ENCODE results near the gene SPINK7.
"Not testable (repeated sequence)": the region's sequence is repeated elsewhere in the genome, so short reads cannot be mapped to it uniquely, and the experiment has no call there.

Gene SPINK7

DNA sequence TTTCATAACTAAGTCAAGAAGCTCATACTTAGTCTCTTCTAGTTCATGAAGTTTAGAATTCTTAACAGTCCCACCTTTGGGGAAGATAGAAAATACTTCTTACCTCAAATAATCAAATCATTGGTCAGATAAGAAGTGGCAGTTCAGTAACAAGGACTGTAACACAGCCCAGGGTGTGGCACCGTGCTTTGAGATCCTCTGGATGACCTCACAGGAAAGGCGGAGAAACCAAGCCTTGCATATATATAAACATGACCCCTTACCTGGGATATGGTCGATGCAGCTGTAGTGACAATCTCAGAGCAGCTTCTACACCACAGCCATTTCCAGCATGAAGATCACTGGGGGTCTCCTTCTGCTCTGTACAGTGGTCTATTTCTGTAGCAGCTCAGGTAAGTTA lies at the start of gene SPINK7:
TSS of gene SPINK7 (plus strand) at position 271 of the 400 bp plus-strand sequence. CDS start at position 332, 61 bp downstream.
- DNase-seq: no peak

- no peak for DNase-seq
Measured at GRCh38 chr5:148267962-148268361, 44.3 kb upstream of the SPINK7 start.

GRCh38 chr5:148268566-148268965 lies 43.7 kb upstream of the SPINK7 start, which contains the start of gene SPINK13:
TSS of gene SPINK13 (plus strand) at chr5:148268794. CDS start at chr5:148270073, 1,279 bp downstream.
- DNase-seq: no peak

GRCh38 chr5:148275129-148275528 lies 37.1 kb upstream of the SPINK7 start:
- DNase-seq: not testable (repeated sequence)

DNA sequence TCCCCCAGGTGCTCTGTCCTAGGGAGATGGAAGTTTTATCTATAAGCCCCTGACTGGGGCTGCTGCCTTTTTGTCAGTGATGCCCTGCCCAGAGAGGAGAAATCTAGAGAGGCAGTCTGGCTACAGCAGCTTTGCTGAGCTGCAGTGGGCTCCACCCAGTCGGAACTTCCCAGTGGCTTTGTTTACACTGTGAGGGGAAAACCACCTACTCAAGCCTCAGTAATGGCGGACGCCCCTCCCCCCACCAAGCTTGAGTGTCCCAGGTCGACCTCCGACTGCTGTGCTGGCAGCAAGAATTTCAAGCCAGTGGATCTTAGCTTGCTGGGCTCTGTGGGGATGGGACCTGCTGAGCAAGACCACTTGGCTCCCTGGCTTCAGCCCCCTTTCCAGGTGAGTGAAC lies 31.3 kb upstream of the SPINK7 start:
- not testable (repeated sequence) for DNase-seq

DNA sequence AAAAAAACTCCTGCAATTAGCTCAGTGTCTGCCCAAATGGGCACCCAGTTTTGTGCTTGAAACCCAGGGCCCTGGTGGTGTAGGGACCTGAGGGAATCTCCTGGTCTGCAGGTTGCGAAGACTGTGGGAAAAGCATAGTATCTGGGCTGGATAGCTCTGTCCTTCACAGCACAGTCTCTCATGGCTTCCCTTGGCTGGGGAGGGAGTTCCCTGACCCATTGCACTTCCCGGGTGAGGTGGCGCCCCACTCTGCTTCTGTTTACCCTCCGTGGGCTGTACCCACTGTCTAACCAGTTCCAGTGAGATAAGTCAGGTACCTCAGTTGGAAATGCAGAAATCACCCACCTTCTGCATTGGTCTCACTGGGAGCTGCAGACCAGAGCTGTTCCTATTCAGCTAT lies 30.9 kb upstream of the SPINK7 start:
- DNase-seq: not testable (repeated sequence)

GRCh38 chr5:148290271-148291195 lies 21.7 kb upstream of the SPINK7 start:
- DNase-seq: peak; percentile 9

- DNase-seq: peak; percentile 18
Measured at GRCh38 chr5:148297731-148298130, 14.5 kb upstream of the SPINK7 start.

- no peak for DNase-seq
Measured at GRCh38 chr5:148306446-148306845, 5.8 kb upstream of the SPINK7 start.

DNA sequence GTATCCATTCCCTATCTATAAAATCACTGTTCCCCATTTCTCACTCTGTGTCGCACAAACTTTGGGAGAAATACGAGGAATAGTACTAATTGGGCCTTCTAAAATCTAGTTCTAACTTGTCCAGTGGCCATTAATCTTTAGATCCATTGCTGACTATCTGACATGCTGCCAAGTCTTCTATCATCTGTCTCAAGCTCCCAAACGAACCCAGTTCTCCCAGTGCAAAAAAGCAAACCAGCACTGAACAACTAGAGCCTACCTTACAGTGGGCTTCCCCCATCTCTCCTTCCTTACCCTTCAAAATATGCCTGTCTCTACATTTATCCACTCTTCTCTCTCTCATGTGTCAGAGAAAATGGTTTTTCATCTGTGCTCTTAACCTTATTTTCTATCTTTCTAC lies 3.2 kb upstream of the SPINK7 start:
- no peak for DNase-seq

DNA sequence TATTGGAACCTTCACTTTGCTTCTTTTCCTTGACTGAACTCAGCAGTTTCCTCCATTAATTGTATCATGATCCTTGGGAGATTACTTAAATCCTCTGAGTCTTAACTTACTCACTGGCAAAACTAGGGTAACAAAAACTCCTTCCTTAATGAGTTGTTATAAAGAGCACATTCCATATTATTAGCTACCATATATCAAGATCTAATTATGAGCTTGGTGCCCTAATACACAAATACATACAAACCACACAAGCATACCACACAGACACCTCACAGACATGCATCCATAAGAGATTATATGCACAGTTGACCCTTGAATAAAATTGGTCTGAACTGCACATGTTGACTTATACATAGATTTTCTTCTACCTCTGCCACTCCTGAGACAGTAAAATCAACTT lies 2.5 kb upstream of the SPINK7 start:
- DNase-seq: no peak

DNA sequence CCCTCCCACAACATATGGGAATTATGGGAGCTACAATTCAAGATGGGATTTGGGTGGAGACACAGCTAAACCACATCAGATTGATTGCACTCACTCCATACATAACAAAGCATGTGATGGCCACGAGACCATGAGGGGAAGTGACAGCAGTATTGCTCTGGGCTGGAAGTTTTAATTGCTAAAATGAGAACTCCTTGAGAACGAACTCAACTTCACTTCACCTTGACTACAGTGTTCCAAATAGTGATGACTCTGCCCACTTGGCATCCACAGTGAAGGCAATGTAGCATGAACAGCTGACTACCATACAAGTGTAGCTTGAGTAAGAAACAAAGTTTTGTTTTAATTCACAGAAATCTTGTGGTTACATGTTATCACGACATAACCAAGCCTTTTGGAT lies 739 bp upstream of the SPINK7 start:
- DNase-seq: peak; percentile 39

- DNase-seq: no peak
Measured at GRCh38 chr5:148314187-148314586, 2.0 kb downstream of the SPINK7 start.

GRCh38 chr5:148314731-148315130 lies 2.5 kb downstream of the SPINK7 start:
- DNase-seq: no peak

GRCh38 chr5:148320011-148320963 lies 8.1 kb downstream of the SPINK7 start:
- not testable (repeated sequence) for DNase-seq

GRCh38 chr5:148333262-148333849 lies 21.1 kb downstream of the SPINK7 start:
- DNase-seq: no peak

DNA sequence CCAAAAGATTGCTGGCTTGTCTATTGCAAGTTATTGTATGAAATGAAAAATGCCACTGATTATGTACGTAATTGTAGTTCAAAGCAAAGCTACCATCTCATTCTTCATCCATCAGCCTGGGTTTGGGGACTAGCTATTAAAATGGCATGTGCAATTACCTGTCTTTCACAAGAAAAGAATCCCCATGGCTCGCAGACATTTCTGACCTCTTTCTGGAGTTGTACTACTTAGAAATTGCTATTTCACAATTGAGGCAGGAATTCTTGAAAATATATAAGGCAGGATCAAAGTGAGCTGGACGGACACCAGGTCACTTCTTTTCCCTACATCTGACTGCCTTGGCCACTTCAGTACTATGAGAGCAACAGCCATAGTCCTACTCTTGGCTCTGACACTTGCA lies 23.0 kb downstream of the SPINK7 start, which contains the start of gene SPINK9:
TSS of gene SPINK9 (plus strand) at position 301 of the 400 bp plus-strand sequence. CDS start at position 356, 55 bp downstream.
- no peak for DNase-seq

DNA sequence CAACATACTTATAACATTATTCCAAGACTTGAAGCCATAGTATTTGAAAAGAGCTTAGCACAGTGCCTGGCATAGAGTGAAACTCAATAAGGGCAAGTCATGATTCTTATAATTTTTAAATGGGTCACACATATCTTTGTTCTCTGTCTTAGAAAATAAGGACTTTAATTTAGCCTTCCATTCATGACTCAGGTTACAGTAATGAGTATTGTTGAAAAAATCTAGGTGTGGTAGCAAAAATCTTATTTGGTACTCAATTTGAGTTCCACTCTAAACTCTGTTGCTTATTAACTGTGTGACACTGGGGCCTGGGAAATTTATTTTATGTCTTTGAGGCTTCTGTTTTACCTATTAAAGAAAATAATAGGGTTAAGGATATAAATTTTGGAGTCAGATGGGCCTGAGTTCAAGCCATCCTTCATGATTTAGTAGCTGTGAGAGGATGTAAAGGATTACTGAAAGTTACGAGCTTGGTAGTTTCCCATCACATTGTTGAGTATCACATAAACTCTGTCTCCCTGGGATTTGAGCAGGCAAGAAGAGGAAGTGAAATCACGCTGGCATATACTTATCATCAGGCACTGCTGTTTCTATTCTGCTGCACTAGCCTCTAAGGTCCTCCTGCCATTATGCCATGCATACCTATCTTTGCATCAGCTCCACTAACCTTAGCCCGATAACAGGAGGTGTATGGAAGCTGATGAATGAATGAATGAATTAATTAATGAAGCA lies 24.6 kb downstream of the SPINK7 start:
- DNase-seq: peak; percentile 21

GRCh38 chr5:148342371-148343045 lies 30.3 kb downstream of the SPINK7 start:
- DNase-seq: no peak

- no peak for DNase-seq
Measured at GRCh38 chr5:148343046-148343407, 30.8 kb downstream of the SPINK7 start.

Data from inflammatory macrophage treated with lipopolysaccharide for 4 hours (primary cell).